ENCODE data around the gene PTX3.
A peak's percentile ranks its signal among the peaks of the same experiment; 100 is the strongest.

The PTX3 gene

GRCh38 chr3:157436583-157437291 lies at the start of gene PTX3:
PTX3 (plus strand) TSS chr3:157436850; CDS start chr3:157436934, 84 bp downstream.
- peak within 1 kb of the TSS; percentile 91 for H3K27ac ChIP-seq (ENCODE audit: low read depth, low read length)
- no peak within 1 kb of the TSS for H3K9ac ChIP-seq (ENCODE audit: low read length)
- H3K27me3 ChIP-seq (ENCODE audit: control insufficient read depth, insufficient read depth, low read length) = no peaks in the 10 kb centered on the region
- peak within 1 kb of the TSS; percentile 57 for H3K4me3 ChIP-seq (ENCODE audit: low read length)
- H3K4me1 ChIP-seq (ENCODE audit: control insufficient read depth, insufficient read depth, low read length) = no peaks in the 10 kb centered on the region
- no peaks in the 10 kb centered on the region for H3K36me3 ChIP-seq (ENCODE audit: control insufficient read depth, insufficient read depth, low read length)

GRCh38 chr3:157387708-157388435 lies 48.8 kb upstream of the PTX3 start:
- Histone ChIP-seq H3K4me1 (ENCODE audit: control insufficient read depth, insufficient read depth, low read length) (no peaks in the 10 kb centered on the region), H3K27ac (ENCODE audit: low read depth, low read length) (no peak overlapping the region), H3K27me3 (ENCODE audit: control insufficient read depth, insufficient read depth, low read length) (no peaks in the 10 kb centered on the region), H3K4me3 (ENCODE audit: low read length) (no peak overlapping the region), H3K36me3 (ENCODE audit: control insufficient read depth, insufficient read depth, low read length) (no peaks in the 10 kb centered on the region), H3K9ac (ENCODE audit: low read length) (no peak overlapping the region)

- Histone ChIP-seq H3K9ac (ENCODE audit: low read length) (no peak overlapping the region), H3K36me3 (ENCODE audit: control insufficient read depth, insufficient read depth, low read length) (no peaks in the 10 kb centered on the region), H3K4me3 (ENCODE audit: low read length) (no peak overlapping the region), H3K27ac (ENCODE audit: low read depth, low read length) (no peak overlapping the region), H3K27me3 (ENCODE audit: control insufficient read depth, insufficient read depth, low read length) (no peaks in the 10 kb centered on the region), H3K4me1 (ENCODE audit: control insufficient read depth, insufficient read depth, low read length) (no peaks in the 10 kb centered on the region)
These were observed 47.7 kb upstream of the PTX3 start for GRCh38 chr3:157388976-157389375.

- H3K27me3 ChIP-seq (ENCODE audit: control insufficient read depth, insufficient read depth, low read length) = no peaks in the 10 kb centered on the region
- no peak overlapping the region for H3K4me3 ChIP-seq (ENCODE audit: low read length)
- no peaks in the 10 kb centered on the region for H3K36me3 ChIP-seq (ENCODE audit: control insufficient read depth, insufficient read depth, low read length)
- no peak overlapping the region for H3K27ac ChIP-seq (ENCODE audit: low read depth, low read length)
- H3K9ac ChIP-seq (ENCODE audit: low read length) = no peak overlapping the region
- no peaks in the 10 kb centered on the region for H3K4me1 ChIP-seq (ENCODE audit: control insufficient read depth, insufficient read depth, low read length)
These were observed 45.7 kb upstream of the PTX3 start for GRCh38 chr3:157390713-157391515.

- no peaks in the 10 kb centered on the region for H3K36me3 ChIP-seq (ENCODE audit: control insufficient read depth, insufficient read depth, low read length)
- H3K9ac ChIP-seq (ENCODE audit: low read length) = no peak overlapping the region
- H3K4me1 ChIP-seq (ENCODE audit: control insufficient read depth, insufficient read depth, low read length) = no peaks in the 10 kb centered on the region
- H3K4me3 ChIP-seq (ENCODE audit: low read length) = no peak overlapping the region
- H3K27me3 ChIP-seq (ENCODE audit: control insufficient read depth, insufficient read depth, low read length) = no peaks in the 10 kb centered on the region
- no peak overlapping the region for H3K27ac ChIP-seq (ENCODE audit: low read depth, low read length)
These were observed 44.5 kb upstream of the PTX3 start for GRCh38 chr3:157392104-157392503.

- Histone ChIP-seq H3K27ac (ENCODE audit: low read depth, low read length) (no peak overlapping the region), H3K27me3 (ENCODE audit: control insufficient read depth, insufficient read depth, low read length) (no peaks in the 10 kb centered on the region), H3K36me3 (ENCODE audit: control insufficient read depth, insufficient read depth, low read length) (no peaks in the 10 kb centered on the region), H3K9ac (ENCODE audit: low read length) (no peak overlapping the region), H3K4me1 (ENCODE audit: control insufficient read depth, insufficient read depth, low read length) (no peaks in the 10 kb centered on the region), H3K4me3 (ENCODE audit: low read length) (no peak overlapping the region)
These were observed 43.5 kb upstream of the PTX3 start for GRCh38 chr3:157393113-157393512.

- no peak overlapping the region for H3K4me3 ChIP-seq (ENCODE audit: low read length)
- no peaks in the 10 kb centered on the region for H3K27me3 ChIP-seq (ENCODE audit: control insufficient read depth, insufficient read depth, low read length)
- H3K27ac ChIP-seq (ENCODE audit: low read depth, low read length) = no peak overlapping the region
- no peaks in the 10 kb centered on the region for H3K36me3 ChIP-seq (ENCODE audit: control insufficient read depth, insufficient read depth, low read length)
- no peak overlapping the region for H3K9ac ChIP-seq (ENCODE audit: low read length)
- no peaks in the 10 kb centered on the region for H3K4me1 ChIP-seq (ENCODE audit: control insufficient read depth, insufficient read depth, low read length)
These were observed 42.2 kb upstream of the PTX3 start for GRCh38 chr3:157394411-157394810.

- H3K4me3 ChIP-seq (ENCODE audit: low read length) = no peak overlapping the region
These were observed 38.1 kb upstream of the PTX3 start for GRCh38 chr3:157398598-157398997.

GRCh38 chr3:157404381-157404780 lies 32.3 kb upstream of the PTX3 start:
- Histone ChIP-seq H3K4me1 (ENCODE audit: control insufficient read depth, insufficient read depth, low read length) (no peaks in the 10 kb centered on the region), H3K9ac (ENCODE audit: low read length) (no peak overlapping the region), H3K27ac (ENCODE audit: low read depth, low read length) (no peak overlapping the region)

More at GRCh38 chr3:157398598-157398997, 38.1 kb upstream of the PTX3 start:
- H3K36me3 ChIP-seq (ENCODE audit: control insufficient read depth, insufficient read depth, low read length) = no peaks in the 10 kb centered on the region
- no peak overlapping the region for H3K27ac ChIP-seq (ENCODE audit: low read depth, low read length)
- no peaks in the 10 kb centered on the region for H3K27me3 ChIP-seq (ENCODE audit: control insufficient read depth, insufficient read depth, low read length)
- H3K9ac ChIP-seq (ENCODE audit: low read length) = no peak overlapping the region
- no peaks in the 10 kb centered on the region for H3K4me1 ChIP-seq (ENCODE audit: control insufficient read depth, insufficient read depth, low read length)

GRCh38 chr3:157405457-157405856 lies 31.2 kb upstream of the PTX3 start:
- no peak overlapping the region for H3K27ac ChIP-seq (ENCODE audit: low read depth, low read length)
- H3K27me3 ChIP-seq (ENCODE audit: control insufficient read depth, insufficient read depth, low read length) = no peaks in the 10 kb centered on the region
- H3K36me3 ChIP-seq (ENCODE audit: control insufficient read depth, insufficient read depth, low read length) = no peaks in the 10 kb centered on the region
- H3K9ac ChIP-seq (ENCODE audit: low read length) = no peak overlapping the region
- H3K4me3 ChIP-seq (ENCODE audit: low read length) = no peak overlapping the region
- H3K4me1 ChIP-seq (ENCODE audit: control insufficient read depth, insufficient read depth, low read length) = no peaks in the 10 kb centered on the region

More at GRCh38 chr3:157404381-157404780, 32.3 kb upstream of the PTX3 start:
- Histone ChIP-seq H3K27me3 (ENCODE audit: control insufficient read depth, insufficient read depth, low read length) (no peaks in the 10 kb centered on the region), H3K36me3 (ENCODE audit: control insufficient read depth, insufficient read depth, low read length) (no peaks in the 10 kb centered on the region), H3K4me3 (ENCODE audit: low read length) (no peak overlapping the region)

GRCh38 chr3:157406394-157406793 lies 30.3 kb upstream of the PTX3 start:
- H3K9ac ChIP-seq (ENCODE audit: low read length) = no peak overlapping the region
- H3K27me3 ChIP-seq (ENCODE audit: control insufficient read depth, insufficient read depth, low read length) = no peaks in the 10 kb centered on the region
- H3K4me3 ChIP-seq (ENCODE audit: low read length) = no peak overlapping the region
- no peaks in the 10 kb centered on the region for H3K36me3 ChIP-seq (ENCODE audit: control insufficient read depth, insufficient read depth, low read length)
- no peaks in the 10 kb centered on the region for H3K4me1 ChIP-seq (ENCODE audit: control insufficient read depth, insufficient read depth, low read length)
- no peak overlapping the region for H3K27ac ChIP-seq (ENCODE audit: low read depth, low read length)

GRCh38 chr3:157407769-157408168 lies 28.9 kb upstream of the PTX3 start:
- Histone ChIP-seq H3K4me3 (ENCODE audit: low read length) (no peak overlapping the region), H3K4me1 (ENCODE audit: control insufficient read depth, insufficient read depth, low read length) (no peaks in the 10 kb centered on the region), H3K36me3 (ENCODE audit: control insufficient read depth, insufficient read depth, low read length) (no peaks in the 10 kb centered on the region), H3K27ac (ENCODE audit: low read depth, low read length) (no peak overlapping the region), H3K9ac (ENCODE audit: low read length) (no peak overlapping the region), H3K27me3 (ENCODE audit: control insufficient read depth, insufficient read depth, low read length) (no peaks in the 10 kb centered on the region)
